CD4-positive, alpha-beta T cell treated with Interleukin-2 at 100 ng/mL for 4 hours (primary cell): ENCODE measurements around the gene REG1A.

ENCODE experiments used
- DNase-seq: peaks from one replicate; pipeline ENCODE4 v3.0.0-alpha.2; 2020; ENCODE audit warnings: low spot score

REG1A gene

DNA sequence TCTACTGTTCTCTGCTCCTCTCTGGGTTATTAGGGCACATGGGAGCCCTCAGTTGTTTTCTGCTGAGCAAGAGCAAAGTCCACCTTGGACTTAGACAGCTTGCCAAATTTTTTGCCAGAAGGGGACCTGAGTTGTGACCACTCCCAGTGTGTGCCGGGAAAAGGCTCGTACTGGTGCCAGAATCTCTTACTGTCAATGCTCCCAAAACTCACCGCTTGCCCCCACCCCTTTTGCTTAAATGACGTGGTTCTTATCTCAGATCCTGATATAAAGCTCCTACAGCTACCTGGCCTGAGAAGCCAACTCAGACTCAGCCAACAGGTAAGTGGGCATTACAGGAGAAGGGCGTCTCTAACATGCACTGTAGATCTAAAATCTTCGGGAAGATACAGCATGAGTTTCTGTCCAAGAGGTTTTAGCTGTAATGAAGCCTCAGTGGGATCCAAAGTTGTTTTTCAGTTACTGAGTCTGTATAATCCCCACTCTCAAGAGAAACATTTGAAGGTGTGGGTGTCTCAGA is at the start of gene REG1A:
Gene REG1A (plus strand): TSS at position 295 of the 520 bp plus-strand sequence. CDS start 374 bp downstream, outside the sequence.
- no peak for DNase-seq

GRCh38 chr2:79071078-79071477 is 49.2 kb upstream of the REG1A start:
- no peak for DNase-seq

DNA sequence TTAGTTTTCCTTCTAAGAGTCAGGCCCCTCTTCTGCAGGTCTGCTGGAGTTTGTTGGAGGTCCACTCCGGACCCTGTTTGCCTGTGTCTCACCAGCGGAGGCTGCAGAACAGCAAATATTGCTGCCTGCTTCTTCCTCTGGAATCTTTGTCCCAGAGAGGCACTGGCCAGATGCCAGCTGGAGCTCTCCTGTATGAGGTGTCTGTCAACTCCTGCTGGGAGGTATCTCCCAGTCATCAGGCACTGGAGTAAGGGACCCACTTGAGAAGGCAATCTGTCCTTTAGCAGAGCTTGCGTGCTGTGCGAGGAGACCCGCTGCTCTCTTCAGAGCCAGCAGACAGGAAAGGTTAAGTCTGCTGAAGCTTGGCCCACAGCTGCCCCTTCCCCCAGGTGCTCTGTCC is 37.3 kb upstream of the REG1A start:
- DNase-seq: no peak

DNA sequence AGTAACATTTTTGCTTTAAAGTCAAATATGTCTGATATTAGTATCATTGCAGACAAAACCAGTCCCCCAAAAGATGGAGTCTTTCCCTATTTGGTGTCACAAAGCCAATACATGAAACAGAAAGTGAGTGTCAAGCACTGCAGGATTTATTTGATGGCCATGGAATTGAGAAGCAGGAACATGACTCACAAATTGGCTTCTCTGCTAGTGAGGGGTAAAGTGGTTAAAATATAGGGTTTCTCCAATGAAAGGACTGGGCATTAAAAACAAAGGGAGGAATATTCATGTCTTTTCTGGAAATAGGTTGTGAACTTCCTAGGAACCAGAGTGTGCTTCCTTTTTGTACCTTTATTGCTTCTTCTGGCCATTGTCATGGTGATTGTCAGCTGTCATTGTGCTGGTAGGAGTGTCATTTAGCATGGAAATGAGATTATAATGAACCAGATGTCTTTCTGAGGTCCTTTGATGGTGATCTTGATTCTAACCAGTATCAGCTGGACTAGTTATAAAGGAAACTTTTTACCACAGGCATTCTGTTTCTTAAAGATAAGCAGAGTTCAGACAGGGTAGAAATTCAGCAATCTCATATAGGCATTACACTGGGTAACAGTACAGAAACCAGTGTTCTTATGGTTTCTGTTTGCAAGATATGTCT is 36.6 kb upstream of the REG1A start:
- no peak for DNase-seq

- DNase-seq: no peak
These were observed 35.7 kb upstream of the REG1A start for GRCh38 chr2:79084495-79085135.

DNA sequence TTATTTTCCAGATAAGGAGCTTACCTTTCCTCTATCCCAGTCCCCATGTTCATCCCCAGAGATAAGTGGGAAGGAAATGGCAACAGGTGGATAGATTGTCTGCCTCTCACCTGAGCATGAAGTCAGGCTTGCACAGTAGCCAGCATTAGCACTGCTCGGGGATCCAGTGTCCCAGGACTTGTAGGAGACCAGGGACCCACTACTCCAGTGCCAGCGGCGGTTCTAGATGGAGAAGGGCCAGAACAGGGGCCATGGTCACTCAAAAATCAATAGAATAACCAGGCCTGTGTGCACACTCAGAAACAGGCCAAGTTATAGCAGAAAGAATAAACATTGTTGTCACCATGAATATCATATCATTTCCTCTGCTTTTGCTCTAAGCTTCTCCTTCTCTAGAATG is 34.9 kb upstream of the REG1A start:
- DNase-seq: no peak

DNA sequence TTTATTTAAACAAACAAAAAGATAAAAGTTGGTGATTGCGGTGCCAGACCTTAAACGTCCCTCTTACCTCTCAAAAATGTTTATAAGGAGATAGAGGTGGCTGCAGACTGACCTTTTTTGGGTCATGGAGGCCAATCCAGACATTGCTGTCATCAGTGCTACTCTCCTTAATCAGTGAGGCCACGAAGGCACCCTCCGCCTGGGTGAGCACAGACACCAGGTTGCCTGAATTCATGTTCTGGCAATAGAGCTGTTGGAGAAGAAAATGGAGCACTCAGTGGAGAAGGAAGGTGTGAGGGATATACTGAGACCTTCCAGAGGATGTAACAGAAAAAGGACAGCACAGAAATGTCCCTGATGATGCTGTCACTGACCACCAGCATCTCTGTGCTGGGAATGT is 34.0 kb upstream of the REG1A start:
- no peak for DNase-seq

DNA sequence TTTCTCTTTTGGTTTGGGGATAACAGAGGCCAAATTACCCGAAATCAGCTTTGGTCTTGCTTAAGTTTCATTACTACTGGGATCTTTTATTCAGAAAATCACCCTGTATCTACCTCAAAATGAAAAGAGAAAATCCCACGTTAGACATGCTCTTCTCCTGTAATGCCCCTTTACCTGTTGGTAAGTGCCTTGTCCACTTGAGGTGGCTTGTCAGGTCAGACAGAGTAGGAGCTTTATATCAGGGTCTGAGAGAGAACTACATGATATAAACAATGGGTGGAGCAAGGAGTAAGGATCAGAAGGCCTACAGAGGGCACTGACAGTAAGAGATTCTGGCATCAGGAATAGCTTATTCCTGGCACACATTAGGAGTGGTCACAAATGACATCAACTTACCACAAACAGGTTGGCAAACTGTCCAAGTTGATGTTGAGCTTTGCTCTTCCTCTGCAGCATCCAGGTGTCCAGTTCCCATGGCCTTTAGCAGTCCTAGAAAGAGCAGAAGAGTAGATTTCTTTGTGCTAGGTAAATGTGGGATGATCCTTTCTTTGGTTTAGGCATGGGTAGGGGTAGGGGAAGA is 32.4 kb upstream of the REG1A start, which contains the start of gene REG1B:
Gene REG1B (minus strand): TSS at position 209 of the 580 bp plus-strand sequence. CDS start 381 bp downstream, outside the sequence.
- no peak for DNase-seq

DNA sequence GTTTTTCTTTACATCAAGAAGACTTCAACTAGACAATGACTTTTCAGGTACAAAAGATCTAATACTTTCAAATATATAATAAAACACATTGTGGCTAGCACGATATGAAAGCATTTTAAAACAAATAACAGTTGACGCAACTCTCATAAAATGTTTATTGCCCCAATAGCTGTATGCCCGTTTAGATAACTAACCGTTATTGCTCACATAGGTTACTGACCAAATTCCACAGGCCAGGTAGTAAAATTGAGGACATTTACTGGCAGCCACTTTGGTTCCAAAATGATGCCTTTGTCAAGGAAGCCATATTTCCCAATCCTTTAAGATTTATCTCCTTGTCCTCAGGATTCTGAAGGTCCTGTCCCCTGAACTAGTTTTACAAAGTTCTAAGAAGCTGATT is 29.6 kb upstream of the REG1A start:
- DNase-seq: no peak

DNA sequence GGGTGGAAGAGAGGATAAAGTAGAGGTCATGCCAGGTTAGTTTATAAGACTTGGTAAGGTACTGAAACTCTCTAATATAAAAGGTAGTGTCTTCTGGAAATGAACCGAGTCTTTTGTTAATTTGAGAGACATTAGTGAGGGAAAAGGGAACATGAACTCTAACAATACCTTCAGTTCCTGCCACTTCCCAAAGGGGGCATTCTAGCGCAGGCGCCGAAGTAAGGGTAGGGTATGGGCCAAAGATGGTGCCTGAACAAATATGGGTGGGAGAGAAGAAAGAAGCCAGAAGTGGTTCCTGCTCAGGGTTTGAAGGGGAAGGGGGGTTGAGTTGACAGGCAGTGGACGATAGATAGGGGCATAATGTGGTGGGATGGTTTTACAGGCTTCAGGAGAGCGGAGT is 22.4 kb upstream of the REG1A start:
- no peak for DNase-seq

DNA sequence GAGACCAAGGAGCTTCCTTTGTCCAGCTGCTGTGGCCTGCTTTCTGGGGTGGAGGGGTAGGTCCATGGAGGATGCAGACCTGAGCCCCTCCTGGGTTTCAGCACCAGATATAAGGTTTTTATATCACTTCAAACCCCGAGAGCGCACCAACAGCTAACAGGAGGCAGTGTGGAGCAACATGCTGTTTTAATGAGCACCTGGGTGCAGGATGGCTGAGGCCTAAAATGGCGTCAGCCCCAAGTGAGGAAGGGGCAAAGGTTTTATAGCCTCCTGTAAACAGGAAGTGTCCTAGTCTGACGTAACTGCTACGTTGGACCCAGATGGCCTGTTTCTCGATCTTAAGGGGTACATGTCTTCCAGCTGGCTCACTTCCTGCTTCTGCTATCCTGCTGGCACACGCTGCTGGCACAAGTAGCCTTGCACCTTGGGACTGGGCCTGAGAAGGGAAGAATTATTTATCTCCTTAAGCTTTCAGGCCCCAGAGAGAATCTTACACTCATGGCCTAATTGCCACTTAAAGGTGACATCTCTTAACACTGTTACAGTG is 21.1 kb upstream of the REG1A start:
- no peak for DNase-seq

- no peak for DNase-seq
These were observed 20.0 kb upstream of the REG1A start for GRCh38 chr2:79100285-79100684.

DNA sequence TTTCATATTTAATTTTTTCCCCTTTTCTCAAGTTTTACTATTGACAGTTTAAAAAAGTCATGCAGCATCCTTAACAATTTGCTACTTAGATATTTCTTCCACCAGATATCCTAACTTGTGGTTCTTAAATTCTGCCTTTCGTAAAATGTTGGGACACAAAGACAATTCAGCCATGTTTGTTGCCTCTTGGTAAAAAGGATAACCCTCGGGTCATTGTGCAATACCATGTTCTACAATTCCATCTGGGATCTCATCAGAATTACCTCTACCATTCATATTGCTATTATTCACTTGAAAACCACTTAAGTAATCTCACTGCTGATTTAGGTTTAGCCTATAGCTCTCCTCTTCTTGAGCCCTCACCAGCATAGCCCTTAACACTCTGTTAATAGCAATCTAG is 19.3 kb upstream of the REG1A start:
- no peak for DNase-seq

DNA sequence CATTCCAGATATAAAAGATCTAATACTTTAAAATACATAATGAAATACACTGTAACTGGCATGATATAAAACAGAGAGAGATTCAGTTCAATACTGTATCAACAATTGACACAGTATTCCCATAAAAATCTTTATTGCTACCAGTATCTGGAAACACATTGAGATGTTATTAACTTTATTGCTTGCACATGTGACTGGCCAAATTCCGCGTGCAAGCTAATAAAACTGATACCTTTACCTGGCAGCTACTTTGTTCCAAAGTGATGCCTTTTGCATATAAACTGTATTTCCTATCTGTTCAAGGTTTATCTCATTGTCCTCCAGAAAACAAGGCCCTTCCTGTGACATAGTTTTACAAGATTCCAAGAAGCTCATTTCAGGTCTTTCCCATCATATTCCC is 17.1 kb upstream of the REG1A start:
- no peak for DNase-seq

- DNase-seq: no peak
These were observed 15.0 kb upstream of the REG1A start for GRCh38 chr2:79105259-79105658.

DNA sequence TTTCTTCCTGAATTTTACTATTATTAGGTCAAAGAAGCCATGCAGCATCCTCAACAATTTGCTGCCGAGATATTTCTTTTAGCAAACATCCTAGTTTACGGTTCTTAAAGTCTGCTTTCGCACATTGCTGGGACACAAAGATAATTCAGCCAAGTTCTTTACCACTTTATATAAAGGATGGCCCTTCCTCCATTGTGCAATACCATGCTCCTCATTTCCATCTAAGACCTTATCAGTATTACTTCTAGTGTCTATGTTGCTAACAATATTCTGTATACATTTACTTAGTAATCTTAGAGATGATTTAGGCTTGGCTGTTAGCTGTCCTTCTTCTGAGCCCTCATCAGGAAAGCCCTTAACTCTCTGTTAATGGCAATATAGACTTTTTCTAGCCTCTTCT is 8.0 kb upstream of the REG1A start:
- no peak for DNase-seq

DNA sequence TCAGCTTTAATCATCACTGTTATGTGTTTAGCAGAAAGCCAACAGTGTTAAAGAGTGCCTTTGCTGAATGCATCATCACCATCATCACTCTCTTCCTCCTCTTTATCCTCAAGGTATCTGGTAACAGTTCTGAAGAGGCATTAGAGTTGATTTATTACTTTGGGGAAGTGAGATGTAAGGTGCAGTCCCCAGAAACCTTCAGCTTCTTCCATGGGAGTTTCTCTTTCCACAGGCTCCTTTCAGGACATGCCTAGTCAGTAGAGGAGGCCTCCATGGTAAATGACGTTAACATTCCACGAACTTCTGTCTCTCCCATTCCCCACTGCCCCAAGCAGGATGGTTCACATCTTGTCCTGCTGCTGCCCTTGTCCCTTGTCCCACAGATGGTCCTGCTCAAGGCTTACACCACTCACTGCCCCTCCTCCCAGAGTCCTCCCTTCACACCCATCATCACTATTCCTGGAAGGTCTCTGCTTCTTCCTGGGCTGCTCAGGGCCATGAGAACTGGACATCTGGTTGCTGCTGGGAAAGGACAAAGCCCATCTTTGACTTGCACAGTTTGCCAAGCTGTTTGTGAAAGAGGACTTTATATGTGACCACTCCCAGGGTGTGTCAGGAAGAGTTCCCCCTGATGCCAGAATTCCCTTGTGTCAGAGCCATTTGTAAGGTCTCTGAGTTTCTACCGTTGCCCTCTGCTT is 5.3 kb upstream of the REG1A start:
- no peak for DNase-seq

- no peak for DNase-seq
These were observed 3.0 kb upstream of the REG1A start for GRCh38 chr2:79116997-79117928.

GRCh38 chr2:79122676-79123075 is 2.4 kb downstream of the REG1A start:
- no peak for DNase-seq

GRCh38 chr2:79124907-79125720 is 4.8 kb downstream of the REG1A start:
- DNase-seq: no peak

DNA sequence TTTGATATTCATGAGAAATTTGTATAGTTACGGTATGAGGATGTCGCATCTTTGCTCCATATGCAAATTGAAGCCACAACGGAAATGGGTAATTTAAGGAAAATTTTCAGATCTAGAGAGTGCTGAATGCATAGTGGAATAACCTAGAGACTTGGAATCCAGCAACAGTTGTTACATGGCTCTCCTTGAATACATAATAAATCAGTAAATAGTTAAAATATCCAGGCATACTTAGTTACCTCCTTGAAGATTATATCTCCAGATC is 5.4 kb downstream of the REG1A start:
- no peak for DNase-seq
